ACC112 (cell line): ENCODE data around the gene MPZL3.

ENCODE experiments used
- H2AFZ ChIP-seq: fragments of 200-600 bp; sonication (generic); one replicate; pipeline ENCODE4 v1.6.0; 2017; ENCODE audit warnings: antibody characterized with exemption, low read length; ENCODE audit not compliant: unreplicated experiment
- H3K27ac ChIP-seq: fragments of 200-600 bp; sonication (generic); 2 replicates; pipeline ENCODE4 v1.5.1; 2014; ENCODE audit warnings: low read depth, mild to moderate bottlenecking, antibody characterized with exemption, low read length, moderate library complexity
- H3K27me3 ChIP-seq: fragments of 200-600 bp; sonication (generic); 2 replicates; pipeline ENCODE4 v1.6.1; 2014; ENCODE audit warnings: mild to moderate bottlenecking, antibody characterized with exemption, low read length, moderate library complexity, mixed read lengths; ENCODE audit not compliant: insufficient read depth
- H3K36me3 ChIP-seq: fragments of 200-600 bp; sonication (generic); 2 replicates; pipeline ENCODE4 v1.6.1; 2016; ENCODE audit warnings: mild to moderate bottlenecking, antibody characterized with exemption, low read length, moderate library complexity, mixed read lengths; ENCODE audit not compliant: insufficient read depth
- H3K4me1 ChIP-seq: fragments of 200-600 bp; sonication (generic); one replicate; pipeline ENCODE4 v1.6.1; 2016; ENCODE audit warnings: low read length, mixed read lengths; ENCODE audit not compliant: insufficient read depth, unreplicated experiment, control insufficient read depth
- H3K4me3 ChIP-seq: fragments of 200-600 bp; sonication (generic); 2 replicates; pipeline ENCODE4 v1.5.1; 2014; ENCODE audit warnings: mild to moderate bottlenecking, low read depth, low read length
- H3K79me2 ChIP-seq: fragments of 200-600 bp; sonication (generic); one replicate; pipeline ENCODE4 v1.6.0; 2016; ENCODE audit warnings: low read length; ENCODE audit not compliant: control insufficient read depth, unreplicated experiment, insufficient read depth

The MPZL3 gene

DNA sequence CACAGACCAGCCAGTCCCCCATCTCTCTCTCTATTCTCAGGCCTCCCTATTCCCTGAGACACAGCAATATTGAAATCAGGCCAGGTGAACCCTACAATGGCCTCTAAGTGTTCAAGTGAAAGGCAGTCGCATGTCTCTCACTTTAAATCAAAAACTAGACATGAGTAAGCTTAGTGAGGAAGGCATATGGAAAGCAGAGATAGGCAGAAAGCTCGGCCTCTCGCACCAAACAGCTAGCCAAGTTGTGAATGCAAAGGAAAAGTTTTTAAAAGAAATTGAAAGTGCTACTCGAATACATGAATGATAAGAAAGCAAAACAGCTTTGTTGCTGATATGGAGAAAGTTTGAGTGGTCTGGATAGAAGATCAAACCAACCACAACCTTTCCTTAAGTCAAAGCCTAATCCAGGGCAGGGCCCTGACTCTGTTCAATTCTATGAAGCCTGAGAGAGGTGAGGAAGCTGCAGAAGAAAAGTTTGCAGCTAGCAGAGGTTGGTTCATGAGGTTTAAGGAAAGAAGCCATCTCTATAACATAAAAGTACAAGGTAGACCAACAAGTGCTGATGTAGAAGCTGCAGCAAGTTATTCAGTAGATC is 31.7 kb upstream of the MPZL3 start:
- no peaks in the 10 kb centered on the region for H3K79me2 ChIP-seq
- H3K27ac ChIP-seq: no peak overlapping the region
- peaks cover 26% of the 10 kb centered on the region for H3K27me3 ChIP-seq
- H3K4me1 ChIP-seq: no peaks in the 10 kb centered on the region
- H3K4me3 ChIP-seq: no peak overlapping the region
- no peak overlapping the region for H2AFZ ChIP-seq
- no peaks in the 10 kb centered on the region for H3K36me3 ChIP-seq

DNA sequence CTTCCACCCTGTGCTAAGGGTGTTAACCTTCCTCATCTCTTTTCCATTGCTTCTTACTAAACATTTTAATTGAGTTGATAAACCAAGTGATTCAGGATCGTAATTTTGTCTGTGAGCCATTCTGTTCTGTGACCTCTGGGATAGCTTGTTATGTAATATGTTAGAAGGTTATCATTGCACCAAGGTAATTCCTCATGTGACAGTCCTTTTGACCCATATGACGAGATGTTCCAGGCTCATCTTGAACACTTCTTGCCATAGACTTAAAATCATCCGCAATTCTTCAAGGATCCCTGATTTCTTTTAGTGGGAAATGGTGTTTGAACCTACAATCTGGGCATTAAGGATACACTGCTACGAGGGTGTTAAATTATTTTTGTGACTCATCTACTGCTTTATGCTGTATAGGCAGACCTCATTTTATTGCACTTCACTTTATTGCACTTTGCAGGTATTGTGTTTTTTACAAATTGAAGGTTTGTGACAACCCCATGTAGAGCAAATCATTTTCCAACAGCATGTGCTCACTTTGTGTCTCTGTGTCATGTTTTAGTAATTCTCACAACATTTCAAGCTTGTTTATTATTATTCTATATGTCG is 31.0 kb upstream of the MPZL3 start:
- H2AFZ ChIP-seq: no peak overlapping the region
- H3K4me1 ChIP-seq: no peaks in the 10 kb centered on the region
- H3K27me3 ChIP-seq: peaks cover 27% of the 10 kb centered on the region
- no peaks in the 10 kb centered on the region for H3K79me2 ChIP-seq
- H3K27ac ChIP-seq: no peak overlapping the region
- no peak overlapping the region for H3K4me3 ChIP-seq
- no peaks in the 10 kb centered on the region for H3K36me3 ChIP-seq

DNA sequence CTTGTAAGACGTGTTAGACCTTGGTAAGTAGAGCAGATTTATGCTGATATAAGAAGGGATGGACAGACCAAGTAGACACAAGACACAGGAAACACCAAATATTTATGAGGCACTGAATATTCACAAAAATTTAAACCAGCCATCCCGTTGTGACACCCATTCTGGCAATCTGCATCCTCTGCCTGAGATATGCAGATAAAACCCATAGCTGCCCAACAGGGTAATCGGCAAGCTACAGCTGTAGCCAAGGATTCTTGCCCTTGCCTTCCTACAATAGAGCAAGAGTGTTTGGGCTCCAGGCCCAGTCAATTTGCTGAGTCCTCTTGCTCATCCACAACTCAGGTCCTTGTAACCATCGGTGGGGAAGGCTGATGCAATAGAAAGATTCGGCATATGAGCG is 30.4 kb upstream of the MPZL3 start:
- H3K79me2 ChIP-seq: no peaks in the 10 kb centered on the region
- peaks cover 21% of the 10 kb centered on the region for H3K27me3 ChIP-seq
- no peaks in the 10 kb centered on the region for H3K4me1 ChIP-seq
- no peak overlapping the region for H3K27ac ChIP-seq
- no peak overlapping the region for H2AFZ ChIP-seq
- no peak overlapping the region for H3K4me3 ChIP-seq
- no peaks in the 10 kb centered on the region for H3K36me3 ChIP-seq

DNA sequence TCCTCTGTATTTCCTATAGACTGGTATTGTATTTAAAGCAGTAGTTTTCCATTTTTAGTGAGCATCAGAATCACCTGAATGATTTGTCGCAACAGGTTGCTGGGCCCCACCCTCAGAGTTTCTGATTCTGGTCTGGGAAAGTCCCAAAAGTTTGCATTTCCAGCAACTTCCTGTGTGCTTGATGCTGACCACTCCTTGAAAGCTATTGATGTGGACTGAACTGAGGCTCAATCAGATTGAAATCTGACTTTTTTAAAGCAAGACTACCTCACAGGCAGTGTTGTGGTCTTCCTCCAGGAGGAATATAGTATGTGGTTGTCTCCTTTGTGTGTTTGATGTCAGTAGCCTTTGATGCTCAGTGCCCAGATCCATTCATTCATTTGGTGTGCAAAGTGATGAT is 29.1 kb upstream of the MPZL3 start:
- Histone ChIP-seq H3K4me1 (peaks cover 6% of the 10 kb centered on the region), H3K36me3 (no peaks in the 10 kb centered on the region), H2AFZ (no peak overlapping the region), H3K79me2 (no peaks in the 10 kb centered on the region), H3K27me3 (peaks cover 17% of the 10 kb centered on the region; the same call in 1 of the 2 replicates), H3K4me3 (no peak overlapping the region), H3K27ac (no peak overlapping the region)

DNA sequence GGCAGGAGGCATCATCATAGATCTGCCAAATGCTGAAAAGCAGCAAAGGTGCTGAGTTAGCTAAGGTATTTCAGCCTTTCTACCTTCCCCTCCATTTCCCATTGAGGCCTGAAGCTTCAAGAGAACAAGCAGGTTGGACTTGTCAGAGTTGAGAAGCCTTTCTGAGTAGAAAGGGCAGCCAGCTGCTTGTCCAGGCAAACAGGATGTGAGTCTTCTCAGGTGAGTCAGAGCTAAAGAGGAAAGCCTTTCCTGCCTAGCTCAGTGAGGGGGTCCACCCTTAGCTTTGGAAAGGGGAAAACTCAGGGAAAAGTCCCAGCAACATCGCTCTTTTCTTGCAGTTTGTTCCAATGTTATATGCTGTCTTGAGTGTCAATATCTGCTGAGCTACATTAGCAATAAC is 25.1 kb upstream of the MPZL3 start:
- Histone ChIP-seq H3K4me3 (no peak overlapping the region), H3K27ac (no peak overlapping the region), H3K4me1 (peaks cover 6% of the 10 kb centered on the region), H3K27me3 (peaks cover 10% of the 10 kb centered on the region; the same call in 1 of the 2 replicates), H2AFZ (no peak overlapping the region), H3K79me2 (no peaks in the 10 kb centered on the region), H3K36me3 (no peaks in the 10 kb centered on the region)

DNA sequence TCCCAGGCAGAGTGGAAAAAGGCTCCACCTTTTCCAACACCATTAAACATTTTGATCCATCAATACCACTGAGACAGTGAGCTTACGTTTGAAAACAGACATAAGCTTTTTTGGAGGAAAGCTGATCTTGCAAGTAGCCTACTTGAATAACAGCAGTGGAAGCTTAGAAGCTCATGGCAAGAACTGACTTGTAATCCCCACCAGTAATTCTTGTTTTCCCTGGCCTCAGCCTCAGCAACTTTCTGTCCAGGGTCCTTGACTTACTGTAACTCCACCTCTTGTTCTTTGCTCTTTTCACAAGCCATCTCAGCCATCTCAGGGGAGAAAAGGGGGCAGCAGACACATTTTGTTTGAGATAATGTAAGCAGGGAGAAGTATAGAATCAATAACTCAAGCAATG is 24.3 kb upstream of the MPZL3 start:
- Histone ChIP-seq H3K36me3 (no peaks in the 10 kb centered on the region), H3K27me3 (peaks cover 13% of the 10 kb centered on the region; the same call in 1 of the 2 replicates), H3K4me1 (peaks cover 6% of the 10 kb centered on the region), H3K79me2 (no peaks in the 10 kb centered on the region), H3K4me3 (no peak overlapping the region), H3K27ac (no peak overlapping the region), H2AFZ (no peak overlapping the region)

DNA sequence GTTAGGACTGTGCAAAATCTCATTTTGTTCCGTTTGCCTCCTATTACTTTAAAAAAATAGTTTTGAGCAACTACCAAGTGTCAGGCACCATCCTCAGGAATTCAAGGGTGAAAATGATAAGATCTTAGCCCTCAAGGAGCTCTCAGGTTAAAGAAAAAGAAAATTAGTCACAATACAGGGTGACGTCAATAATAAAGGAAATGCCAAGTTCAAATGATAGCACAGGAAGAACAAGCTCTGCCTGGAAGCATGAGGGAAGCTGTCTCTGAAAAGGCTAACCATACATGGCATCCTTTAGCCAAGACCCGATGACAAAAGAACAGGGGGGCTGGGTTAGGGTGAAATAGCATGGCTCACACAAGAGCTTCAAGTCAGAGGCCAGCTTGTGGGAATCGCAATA is 23.0 kb upstream of the MPZL3 start:
- H3K27me3 ChIP-seq: peaks cover 18% of the 10 kb centered on the region; the same call in 1 of the 2 replicates
- H2AFZ ChIP-seq: no peak overlapping the region
- no peak overlapping the region for H3K4me3 ChIP-seq
- H3K4me1 ChIP-seq: peaks cover 6% of the 10 kb centered on the region
- H3K36me3 ChIP-seq: no peaks in the 10 kb centered on the region
- H3K27ac ChIP-seq: no peak overlapping the region
- H3K79me2 ChIP-seq: no peaks in the 10 kb centered on the region

DNA sequence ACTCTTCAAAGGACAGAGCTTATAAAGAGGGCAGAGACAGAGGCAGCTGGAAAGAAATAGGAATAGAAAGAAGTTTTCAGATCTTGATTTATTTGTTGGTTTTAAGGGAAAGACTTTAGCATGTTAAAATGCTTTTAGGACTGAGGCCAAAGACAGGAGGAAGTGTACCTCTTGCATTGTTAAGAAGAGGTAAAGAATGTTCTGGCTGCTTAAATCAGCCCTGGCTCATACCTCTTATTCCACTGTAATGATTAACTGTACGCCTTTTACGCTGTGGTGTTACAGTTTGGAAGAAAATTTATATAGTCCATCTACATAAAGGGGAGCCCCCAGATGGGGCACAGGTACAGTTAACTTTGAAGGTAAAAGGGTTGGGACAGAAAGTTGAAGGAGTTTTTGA is 22.0 kb upstream of the MPZL3 start:
- H3K4me3 ChIP-seq: no peak overlapping the region
- H3K79me2 ChIP-seq: no peaks in the 10 kb centered on the region
- no peak overlapping the region for H2AFZ ChIP-seq
- H3K4me1 ChIP-seq: peaks cover 6% of the 10 kb centered on the region
- peaks cover 27% of the 10 kb centered on the region; the same call in 1 of the 2 replicates for H3K27me3 ChIP-seq
- no peak overlapping the region for H3K27ac ChIP-seq
- no peaks in the 10 kb centered on the region for H3K36me3 ChIP-seq

DNA sequence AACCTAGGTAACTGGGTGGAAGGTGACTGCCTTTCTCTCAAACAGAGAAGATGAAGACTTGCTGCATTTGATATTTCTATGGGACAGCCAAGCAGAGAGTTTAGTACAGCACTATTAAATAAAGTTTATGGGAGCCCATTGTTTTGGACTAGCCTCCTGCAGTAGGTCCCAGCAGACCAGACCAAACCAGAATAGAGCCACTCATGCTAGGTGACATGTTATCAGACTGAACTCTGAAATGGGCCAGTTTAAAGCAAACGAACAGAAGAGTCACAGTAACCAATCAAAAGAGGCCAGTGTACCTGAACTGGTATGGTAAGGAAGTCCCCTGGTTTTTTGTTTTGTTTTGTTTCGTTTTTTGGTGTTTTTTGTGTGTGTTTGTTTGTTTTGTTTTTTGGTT is 19.8 kb upstream of the MPZL3 start:
- no peak overlapping the region for H2AFZ ChIP-seq
- H3K27me3 ChIP-seq: peaks cover 43% of the 10 kb centered on the region
- no peak overlapping the region for H3K27ac ChIP-seq
- no peaks in the 10 kb centered on the region for H3K79me2 ChIP-seq
- no peak overlapping the region for H3K4me3 ChIP-seq
- no peaks in the 10 kb centered on the region for H3K36me3 ChIP-seq
- H3K4me1 ChIP-seq: peaks cover under 1% of the 10 kb centered on the region

DNA sequence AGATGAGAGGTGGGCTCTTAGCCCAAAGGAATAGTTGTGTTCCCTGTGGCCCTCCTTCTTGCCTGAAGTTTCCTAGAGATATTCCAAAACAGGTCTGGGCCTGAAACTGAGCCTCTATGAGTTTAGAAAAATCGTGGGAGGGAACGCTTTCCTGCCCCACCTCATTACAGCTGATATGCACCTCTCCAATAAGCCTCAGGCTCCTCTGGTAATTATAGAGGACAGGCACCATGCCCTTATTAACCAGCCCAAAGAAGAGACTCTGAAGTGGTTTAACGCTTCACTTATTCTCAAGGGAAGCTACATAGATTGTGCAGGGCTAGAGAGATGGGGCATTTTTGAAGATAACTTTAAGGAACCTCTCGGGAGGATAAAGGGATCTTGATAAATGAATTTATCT is 15.3 kb upstream of the MPZL3 start:
- Histone ChIP-seq H3K27me3 (peaks cover 84% of the 10 kb centered on the region), H3K36me3 (no peaks in the 10 kb centered on the region), H3K4me1 (peaks cover 4% of the 10 kb centered on the region), H2AFZ (no peak overlapping the region), H3K4me3 (no peak overlapping the region), H3K27ac (no peak overlapping the region), H3K79me2 (no peaks in the 10 kb centered on the region)

DNA sequence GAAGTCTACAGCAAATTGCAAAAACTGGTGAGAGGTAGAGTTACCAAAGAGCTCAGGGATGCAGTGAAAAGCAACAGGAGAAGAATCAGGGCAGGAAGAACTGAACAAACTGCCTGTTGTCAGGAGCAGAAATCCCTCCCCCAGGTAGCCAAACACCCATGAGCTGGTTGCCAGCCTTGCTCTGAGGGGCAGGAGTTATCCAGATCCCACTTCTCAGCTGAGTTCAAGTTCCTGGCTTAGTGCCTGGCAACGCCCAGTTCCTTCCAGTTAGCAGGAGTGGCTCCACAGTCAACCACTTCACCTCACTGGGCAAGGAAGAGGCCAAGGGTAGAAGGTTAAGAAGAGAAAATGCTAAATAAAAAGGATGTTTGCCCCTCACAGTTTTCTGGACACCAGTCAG is 13.8 kb upstream of the MPZL3 start:
- H2AFZ ChIP-seq: no peak overlapping the region
- H3K27ac ChIP-seq: no peak overlapping the region
- no peak overlapping the region for H3K4me3 ChIP-seq
- peaks cover 96% of the 10 kb centered on the region for H3K27me3 ChIP-seq
- peaks cover 4% of the 10 kb centered on the region for H3K4me1 ChIP-seq
- H3K79me2 ChIP-seq: no peaks in the 10 kb centered on the region
- no peaks in the 10 kb centered on the region for H3K36me3 ChIP-seq
